Measurements from ENCODE around the gene ACY1.

The ACY1 gene

GRCh38 chr3:52019352-52020080 lies 36.2 kb downstream of the ACY1 start:
- Histone ChIP-seq H3K9me3 (ENCODE audit: severe bottlenecking) (no peaks in the 10 kb centered on the region), H3K27ac (peak overlapping the region; percentile 96), H3K27me3 (ENCODE audit: insufficient read depth, low read depth, severe bottlenecking) (no peaks in the 10 kb centered on the region), H3K4me3 (ENCODE audit: low read depth, low read length) (no peak overlapping the region), H3K36me3 (no peaks in the 10 kb centered on the region)
- no peak for DNase-seq
- no peak for TF ChIP-seq CTCF (IDR thresholded peaks at IDR 0.05; ENCODE audit: low read depth, low read length)

GRCh38 chr3:52020796-52021195 lies 37.5 kb downstream of the ACY1 start:
- H3K9me3 ChIP-seq (ENCODE audit: severe bottlenecking), result no peaks in the 10 kb centered on the region
- no peak for TF ChIP-seq CTCF (IDR thresholded peaks at IDR 0.05; ENCODE audit: low read depth, low read length)
- H3K36me3 ChIP-seq, result no peaks in the 10 kb centered on the region
- no peak overlapping the region for H3K4me3 ChIP-seq (ENCODE audit: low read depth, low read length)
- H3K27ac ChIP-seq, result peak overlapping the region; percentile 96
- no peak for DNase-seq
- H3K27me3 ChIP-seq (ENCODE audit: insufficient read depth, low read depth, severe bottlenecking), result no peaks in the 10 kb centered on the region

- DNase-seq, result peak; percentile 95
- no peak overlapping the region for H3K4me3 ChIP-seq (ENCODE audit: low read depth, low read length)
- TF ChIP-seq CTCF (IDR thresholded peaks at IDR 0.05; ENCODE audit: low read depth, low read length), result no peak
- peak overlapping the region; percentile 96 for H3K27ac ChIP-seq
- H3K27me3 ChIP-seq (ENCODE audit: insufficient read depth, low read depth, severe bottlenecking), result no peaks in the 10 kb centered on the region
- no peaks in the 10 kb centered on the region for H3K9me3 ChIP-seq (ENCODE audit: severe bottlenecking)
- no peaks in the 10 kb centered on the region for H3K36me3 ChIP-seq
Observed at GRCh38 chr3:52021489-52022268, 38.3 kb downstream of the ACY1 start.

- Histone ChIP-seq H3K4me3 (ENCODE audit: low read depth, low read length) (peak overlapping the region; percentile 13), H3K9me3 (ENCODE audit: severe bottlenecking) (no peaks in the 10 kb centered on the region), H3K27ac (peak overlapping the region; percentile 96), H3K36me3 (no peaks in the 10 kb centered on the region), H3K27me3 (ENCODE audit: insufficient read depth, low read depth, severe bottlenecking) (no peaks in the 10 kb centered on the region)
- TF ChIP-seq CTCF (IDR thresholded peaks at IDR 0.05; ENCODE audit: low read depth, low read length), result no peak
- DNase-seq, result peak; percentile 67
Observed at GRCh38 chr3:52022323-52023100, 39.2 kb downstream of the ACY1 start.

- DNase-seq, result no peak
- H3K27me3 ChIP-seq (ENCODE audit: insufficient read depth, low read depth, severe bottlenecking), result no peaks in the 10 kb centered on the region
Observed at GRCh38 chr3:52023101-52023770, 39.9 kb downstream of the ACY1 start.

More at GRCh38 chr3:52023101-52023770, 39.9 kb downstream of the ACY1 start:
- Histone ChIP-seq H3K4me3 (ENCODE audit: low read depth, low read length) (peak overlapping the region; percentile 13), H3K9me3 (ENCODE audit: severe bottlenecking) (no peaks in the 10 kb centered on the region), H3K27ac (peak overlapping the region; percentile 96), H3K36me3 (no peaks in the 10 kb centered on the region)
- no peak for TF ChIP-seq CTCF (IDR thresholded peaks at IDR 0.05; ENCODE audit: low read depth, low read length)
